B cell (primary cell): Measurements from ENCODE around the gene PPWD1.

Experiments
- CTCF ChIP-seq: fragments of 200-600 bp; IDR thresholded peaks from one replicate; pipeline ENCODE4 v1.8.0; 2022; ENCODE audit warnings: antibody characterized with exemption, mild to moderate bottlenecking
- EZH2 ChIP-seq: IDR thresholded peaks from 2 replicates; pipeline ENCODE4 v1.6.1; 2012; ENCODE audit warnings: borderline replicate concordance, low read depth, mild to moderate bottlenecking, moderate library complexity, low read length; ENCODE audit not compliant: insufficient read depth, poor library complexity, severe bottlenecking

- TF ChIP-seq EZH2 = no peak
- TF ChIP-seq CTCF = no peak
These were observed 48.4 kb downstream of the PPWD1 start for GRCh38 chr5:65611524-65611923.
